ENCODE measurements around the gene ZMIZ1.
A peak's percentile ranks its signal among the peaks of the same experiment; 100 is the strongest.

The ZMIZ1 gene

DNA sequence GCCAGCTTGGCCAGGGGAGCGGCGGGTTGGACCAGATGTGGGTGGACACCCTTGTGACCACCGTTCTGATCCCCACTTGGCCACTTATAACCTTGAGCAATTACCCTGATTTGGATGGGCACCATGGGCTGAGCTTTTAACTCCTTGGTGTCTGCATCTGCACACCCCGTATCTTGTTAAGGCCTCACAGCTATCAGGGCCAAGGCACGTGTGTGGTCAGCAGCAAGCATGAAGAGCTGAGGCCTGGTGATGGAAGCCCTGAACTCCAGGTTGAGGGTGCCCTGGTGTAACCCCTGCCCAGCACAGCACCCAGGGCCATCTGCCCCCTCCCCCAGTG, 89.2 kb downstream of the ZMIZ1 start:
- H4K8ac ChIP-seq (ENCODE audit: low read depth, low read length) = no peak overlapping the region
- H3K4me1 ChIP-seq (ENCODE audit: control insufficient read depth, low read depth, low read length) = peaks cover 30% of the 10 kb centered on the region
- H2BK120ac ChIP-seq (ENCODE audit: low read depth, low read length) = peak overlapping the region; percentile 6
- H2BK5ac ChIP-seq (ENCODE audit: low read length) = peak overlapping the region; percentile 92
- H3K4ac ChIP-seq (ENCODE audit: low read depth, low read length) = peak overlapping the region; percentile 93
- H4K5ac ChIP-seq (ENCODE audit: low read length) = no peak overlapping the region
- H3K18ac ChIP-seq (ENCODE audit: low read length) = peak overlapping the region; percentile 43
- H3K56ac ChIP-seq (ENCODE audit: low read length) = peak overlapping the region; percentile 87
- no CpG with 5 or more reads among the region's 5 CpGs for WGBS (ENCODE audit: extremely low coverage, insufficient coverage, low lambda C conversion rate)
- DNase-seq = no peak
- peak overlapping the region; percentile 37 for H3K9ac ChIP-seq (ENCODE audit: low read length)
- peaks cover 54% of the 10 kb centered on the region for H3K79me1 ChIP-seq (ENCODE audit: low read length)
- no peaks in the 10 kb centered on the region for H3K27me3 ChIP-seq (ENCODE audit: insufficient read depth, low read length, poor library complexity)
- peak overlapping the region; percentile 13 for H3K4me2 ChIP-seq (ENCODE audit: low read length)
- H2BK15ac ChIP-seq (replicated peaks; ENCODE audit: low read depth) = no peak overlapping the region
- H3K36me3 ChIP-seq (ENCODE audit: control insufficient read depth, insufficient read depth, low read length) = no peaks in the 10 kb centered on the region
- H3K23ac ChIP-seq (ENCODE audit: low read length) = peak overlapping the region; percentile 91
- H3K79me2 ChIP-seq (ENCODE audit: control insufficient read depth, insufficient read depth, low read length) = peaks cover 25% of the 10 kb centered on the region
- peak overlapping the region; percentile 93 for H2AK5ac ChIP-seq (ENCODE audit: low read length)
- H3K27ac ChIP-seq (ENCODE audit: low read depth, low read length) = no peak overlapping the region
- no peak overlapping the region for H3K4me3 ChIP-seq (ENCODE audit: low read length)

DNA sequence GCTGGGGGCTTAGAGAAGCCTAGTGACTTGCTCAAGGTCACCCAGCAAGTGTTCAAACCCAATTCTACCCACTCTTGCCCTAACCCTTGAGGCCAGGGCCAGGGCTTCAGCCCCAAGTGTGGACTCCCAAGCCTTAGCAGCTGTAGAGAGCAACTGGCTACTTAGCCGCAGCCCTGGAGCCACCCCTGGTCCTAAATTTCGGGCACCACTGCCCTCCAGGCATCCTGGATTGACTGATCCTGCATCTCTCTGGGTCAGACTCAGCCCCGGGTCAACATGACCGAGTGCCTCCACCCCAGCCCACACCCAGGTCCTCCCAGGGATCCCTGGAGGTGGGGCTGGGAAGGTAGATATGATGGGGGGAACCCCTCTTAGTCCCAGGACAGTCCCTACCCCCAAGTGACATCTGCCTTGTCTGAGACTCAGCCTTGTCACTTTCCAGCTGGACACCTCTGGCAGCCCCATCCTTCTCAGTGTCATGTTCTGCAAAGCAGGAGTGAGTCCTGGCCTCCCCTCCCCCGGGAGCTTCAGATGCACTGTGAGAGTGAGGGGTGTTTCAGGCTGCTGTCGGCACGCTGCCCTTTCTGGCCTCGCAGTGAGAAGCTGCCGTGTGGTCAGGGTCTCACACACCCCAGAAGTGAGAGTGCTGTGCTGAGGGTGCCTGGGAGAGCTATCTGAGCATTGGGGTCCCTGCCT, 89.8 kb downstream of the ZMIZ1 start:
- no CpG with 5 or more reads among the region's 9 CpGs for WGBS (ENCODE audit: extremely low coverage, insufficient coverage, low lambda C conversion rate)
- no peaks in the 10 kb centered on the region for H3K36me3 ChIP-seq (ENCODE audit: control insufficient read depth, insufficient read depth, low read length)
- H3K4ac ChIP-seq (ENCODE audit: low read depth, low read length) = peak overlapping the region; percentile 93
- H3K23ac ChIP-seq (ENCODE audit: low read length) = peak overlapping the region; percentile 91
- H3K4me2 ChIP-seq (ENCODE audit: low read length) = no peak overlapping the region
- H3K79me2 ChIP-seq (ENCODE audit: control insufficient read depth, insufficient read depth, low read length) = peaks cover 21% of the 10 kb centered on the region
- H4K5ac ChIP-seq (ENCODE audit: low read length) = no peak overlapping the region
- peak overlapping the region; percentile 43 for H3K18ac ChIP-seq (ENCODE audit: low read length)
- peak overlapping the region; percentile 87 for H3K56ac ChIP-seq (ENCODE audit: low read length)
- H3K27ac ChIP-seq (ENCODE audit: low read depth, low read length) = no peak overlapping the region
- H2BK15ac ChIP-seq (replicated peaks; ENCODE audit: low read depth) = no peak overlapping the region
- H2AK5ac ChIP-seq (ENCODE audit: low read length) = peak overlapping the region; percentile 93
- peak overlapping the region; percentile 56 for H3K9ac ChIP-seq (ENCODE audit: low read length)
- peak overlapping the region; percentile 92 for H2BK5ac ChIP-seq (ENCODE audit: low read length)
- H3K4me1 ChIP-seq (ENCODE audit: control insufficient read depth, low read depth, low read length) = peaks cover 30% of the 10 kb centered on the region
- peak overlapping the region; percentile 6 for H2BK120ac ChIP-seq (ENCODE audit: low read depth, low read length)
- no peak overlapping the region for H3K4me3 ChIP-seq (ENCODE audit: low read length)
- DNase-seq = peak; percentile 65
- H3K27me3 ChIP-seq (ENCODE audit: insufficient read depth, low read length, poor library complexity) = no peaks in the 10 kb centered on the region
- H4K8ac ChIP-seq (ENCODE audit: low read depth, low read length) = no peak overlapping the region
- H3K79me1 ChIP-seq (ENCODE audit: low read length) = peaks cover 48% of the 10 kb centered on the region

DNA sequence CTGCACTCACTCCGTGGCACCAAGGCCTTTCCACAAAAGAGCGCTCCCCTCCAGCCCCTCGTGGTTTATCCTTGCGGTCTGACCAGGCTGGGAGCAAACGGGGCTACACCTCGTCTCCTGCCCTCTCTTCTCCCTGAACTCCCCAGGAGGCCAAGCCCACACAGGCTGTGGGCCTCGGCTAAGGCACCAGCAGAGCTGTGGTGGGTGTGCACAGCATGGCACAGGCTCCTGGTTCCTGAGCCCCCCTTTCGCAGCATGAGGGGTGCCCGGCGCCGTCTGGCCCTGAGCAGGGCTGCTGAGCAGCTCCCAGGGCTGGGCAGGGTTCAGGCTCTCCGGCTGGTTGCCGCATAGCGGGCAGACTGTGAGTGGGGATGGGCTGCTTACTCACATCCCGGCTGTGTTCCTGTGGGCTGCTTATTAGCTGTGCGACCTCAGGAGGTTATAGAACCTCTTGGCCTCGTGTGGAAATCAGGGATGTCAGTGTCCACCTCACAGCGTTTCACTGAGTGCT, 90.4 kb downstream of the ZMIZ1 start:
- peak overlapping the region; percentile 5 for H3K18ac ChIP-seq (ENCODE audit: low read length)
- H3K9ac ChIP-seq (ENCODE audit: low read length) = peak overlapping the region; percentile 56
- no peak overlapping the region for H3K4ac ChIP-seq (ENCODE audit: low read depth, low read length)
- no peak overlapping the region for H3K23ac ChIP-seq (ENCODE audit: low read length)
- no CpG with 5 or more reads among the region's 18 CpGs for WGBS (ENCODE audit: extremely low coverage, insufficient coverage, low lambda C conversion rate)
- no peaks in the 10 kb centered on the region for H3K27me3 ChIP-seq (ENCODE audit: insufficient read depth, low read length, poor library complexity)
- H3K79me2 ChIP-seq (ENCODE audit: control insufficient read depth, insufficient read depth, low read length) = peaks cover 21% of the 10 kb centered on the region
- H4K8ac ChIP-seq (ENCODE audit: low read depth, low read length) = no peak overlapping the region
- no peaks in the 10 kb centered on the region for H3K36me3 ChIP-seq (ENCODE audit: control insufficient read depth, insufficient read depth, low read length)
- no peak overlapping the region for H2BK15ac ChIP-seq (replicated peaks; ENCODE audit: low read depth)
- H3K4me3 ChIP-seq (ENCODE audit: low read length) = no peak overlapping the region
- H2BK5ac ChIP-seq (ENCODE audit: low read length) = peak overlapping the region; percentile 79
- peak overlapping the region; percentile 85 for H2AK5ac ChIP-seq (ENCODE audit: low read length)
- no peak overlapping the region for H2BK120ac ChIP-seq (ENCODE audit: low read depth, low read length)
- no peak overlapping the region for H4K5ac ChIP-seq (ENCODE audit: low read length)
- peaks cover 30% of the 10 kb centered on the region for H3K4me1 ChIP-seq (ENCODE audit: control insufficient read depth, low read depth, low read length)
- peaks cover 50% of the 10 kb centered on the region for H3K79me1 ChIP-seq (ENCODE audit: low read length)
- H3K4me2 ChIP-seq (ENCODE audit: low read length) = no peak overlapping the region
- no peak overlapping the region for H3K27ac ChIP-seq (ENCODE audit: low read depth, low read length)
- no peak for DNase-seq
- peak overlapping the region; percentile 87 for H3K56ac ChIP-seq (ENCODE audit: low read length)

DNA sequence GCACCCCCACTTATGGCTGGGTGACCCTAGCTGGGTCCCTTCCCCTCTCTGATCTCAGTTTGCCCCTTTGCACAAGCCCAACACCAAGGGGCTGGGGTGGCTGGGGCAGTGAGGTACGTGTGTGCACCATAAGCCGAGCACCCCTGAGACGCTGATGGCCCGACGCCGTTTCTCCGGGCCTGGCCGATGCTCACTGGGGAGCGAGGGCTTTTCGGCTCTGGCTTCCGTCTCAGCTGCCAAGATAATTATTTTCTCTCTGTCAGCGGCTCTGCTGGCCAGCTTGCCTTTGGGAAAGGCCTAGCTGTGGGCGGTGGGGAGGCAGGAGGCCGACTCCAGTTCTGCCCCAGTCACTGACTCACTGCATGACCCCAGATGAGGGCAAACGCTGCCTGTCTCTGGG, 91.0 kb downstream of the ZMIZ1 start:
- no peak overlapping the region for H3K4ac ChIP-seq (ENCODE audit: low read depth, low read length)
- no peak overlapping the region for H3K4me2 ChIP-seq (ENCODE audit: low read length)
- no peak overlapping the region for H3K56ac ChIP-seq (ENCODE audit: low read length)
- H3K4me1 ChIP-seq (ENCODE audit: control insufficient read depth, low read depth, low read length) = peaks cover 30% of the 10 kb centered on the region
- no peak overlapping the region for H3K4me3 ChIP-seq (ENCODE audit: low read length)
- H2AK5ac ChIP-seq (ENCODE audit: low read length) = no peak overlapping the region
- no peak overlapping the region for H4K8ac ChIP-seq (ENCODE audit: low read depth, low read length)
- H2BK5ac ChIP-seq (ENCODE audit: low read length) = no peak overlapping the region
- H3K9ac ChIP-seq (ENCODE audit: low read length) = no peak overlapping the region
- WGBS (ENCODE audit: extremely low coverage, insufficient coverage, low lambda C conversion rate) = no CpG with 5 or more reads among the region's 15 CpGs
- H3K79me2 ChIP-seq (ENCODE audit: control insufficient read depth, insufficient read depth, low read length) = peaks cover 21% of the 10 kb centered on the region
- H2BK120ac ChIP-seq (ENCODE audit: low read depth, low read length) = no peak overlapping the region
- no peaks in the 10 kb centered on the region for H3K36me3 ChIP-seq (ENCODE audit: control insufficient read depth, insufficient read depth, low read length)
- H2BK15ac ChIP-seq (replicated peaks; ENCODE audit: low read depth) = no peak overlapping the region
- H3K27me3 ChIP-seq (ENCODE audit: insufficient read depth, low read length, poor library complexity) = no peaks in the 10 kb centered on the region
- no peak overlapping the region for H3K27ac ChIP-seq (ENCODE audit: low read depth, low read length)
- DNase-seq = no peak
- no peak overlapping the region for H4K5ac ChIP-seq (ENCODE audit: low read length)
- peaks cover 51% of the 10 kb centered on the region for H3K79me1 ChIP-seq (ENCODE audit: low read length)
- H3K18ac ChIP-seq (ENCODE audit: low read length) = no peak overlapping the region
- H3K23ac ChIP-seq (ENCODE audit: low read length) = no peak overlapping the region

DNA sequence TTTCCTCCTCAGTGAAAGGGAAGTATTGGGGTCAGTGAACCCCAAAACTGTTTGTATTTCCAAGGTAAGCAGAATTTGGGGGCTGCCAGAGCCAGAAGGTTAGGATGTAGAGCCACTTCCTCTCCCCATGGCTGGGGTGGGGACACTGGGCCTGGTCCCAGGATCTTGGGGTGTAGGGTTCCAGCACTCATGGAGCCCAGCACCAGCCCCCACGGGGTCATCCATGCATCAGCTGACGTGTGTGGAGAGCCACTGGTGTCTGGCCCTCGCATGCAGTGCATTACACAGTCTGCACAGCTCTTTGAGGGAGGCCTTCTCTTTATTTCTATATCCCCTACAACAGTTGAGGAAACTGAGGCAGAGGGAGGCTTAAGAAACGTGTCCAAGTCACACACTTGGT, 91.4 kb downstream of the ZMIZ1 start:
- no peak for DNase-seq
- no peak overlapping the region for H4K5ac ChIP-seq (ENCODE audit: low read length)
- no peak overlapping the region for H3K9ac ChIP-seq (ENCODE audit: low read length)
- no peak overlapping the region for H3K4ac ChIP-seq (ENCODE audit: low read depth, low read length)
- H2AK5ac ChIP-seq (ENCODE audit: low read length) = no peak overlapping the region
- H3K18ac ChIP-seq (ENCODE audit: low read length) = no peak overlapping the region
- no peak overlapping the region for H3K56ac ChIP-seq (ENCODE audit: low read length)
- peaks cover 30% of the 10 kb centered on the region for H3K4me1 ChIP-seq (ENCODE audit: control insufficient read depth, low read depth, low read length)
- no peaks in the 10 kb centered on the region for H3K27me3 ChIP-seq (ENCODE audit: insufficient read depth, low read length, poor library complexity)
- H2BK120ac ChIP-seq (ENCODE audit: low read depth, low read length) = no peak overlapping the region
- H3K4me3 ChIP-seq (ENCODE audit: low read length) = no peak overlapping the region
- no peaks in the 10 kb centered on the region for H3K36me3 ChIP-seq (ENCODE audit: control insufficient read depth, insufficient read depth, low read length)
- no peak overlapping the region for H3K4me2 ChIP-seq (ENCODE audit: low read length)
- H3K79me2 ChIP-seq (ENCODE audit: control insufficient read depth, insufficient read depth, low read length) = peaks cover 19% of the 10 kb centered on the region
- H2BK5ac ChIP-seq (ENCODE audit: low read length) = no peak overlapping the region
- WGBS (ENCODE audit: extremely low coverage, insufficient coverage, low lambda C conversion rate) = no CpG with 5 or more reads among the region's 4 CpGs
- H3K23ac ChIP-seq (ENCODE audit: low read length) = no peak overlapping the region
- H4K8ac ChIP-seq (ENCODE audit: low read depth, low read length) = no peak overlapping the region
- peaks cover 48% of the 10 kb centered on the region for H3K79me1 ChIP-seq (ENCODE audit: low read length)
- H3K27ac ChIP-seq (ENCODE audit: low read depth, low read length) = no peak overlapping the region
- no peak overlapping the region for H2BK15ac ChIP-seq (replicated peaks; ENCODE audit: low read depth)

DNA sequence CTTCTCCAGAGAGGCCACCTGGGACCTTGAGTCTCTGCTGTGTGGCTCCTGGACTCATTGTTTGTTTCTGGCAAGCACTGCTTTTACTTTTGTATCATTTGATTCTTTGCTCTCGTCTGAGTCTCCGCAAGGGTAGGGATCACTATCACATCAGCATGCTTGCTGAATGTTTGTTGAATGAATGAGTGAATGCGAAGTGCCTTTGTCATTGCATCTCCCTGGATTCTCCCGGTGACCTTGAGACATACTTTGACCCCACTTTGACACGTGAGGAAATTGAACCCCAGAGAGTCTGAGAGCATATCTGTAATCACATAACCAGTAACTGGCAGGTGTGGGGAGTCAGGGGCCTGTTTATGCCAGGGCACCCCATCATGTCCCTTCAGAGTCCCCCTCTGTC, 92.8 kb downstream of the ZMIZ1 start:
- H3K56ac ChIP-seq (ENCODE audit: low read length) = no peak overlapping the region

More for the DNA sequence above, 92.8 kb downstream of the ZMIZ1 start:
- Histone ChIP-seq H3K4me1 (ENCODE audit: control insufficient read depth, low read depth, low read length) (peaks cover 23% of the 10 kb centered on the region), H2BK15ac (replicated peaks; ENCODE audit: low read depth) (no peak overlapping the region), H2BK5ac (ENCODE audit: low read length) (no peak overlapping the region), H3K79me2 (ENCODE audit: control insufficient read depth, insufficient read depth, low read length) (peaks cover 19% of the 10 kb centered on the region), H3K18ac (ENCODE audit: low read length) (no peak overlapping the region), H4K5ac (ENCODE audit: low read length) (no peak overlapping the region), H3K23ac (ENCODE audit: low read length) (no peak overlapping the region), H3K36me3 (ENCODE audit: control insufficient read depth, insufficient read depth, low read length) (no peaks in the 10 kb centered on the region), H2AK5ac (ENCODE audit: low read length) (no peak overlapping the region), H3K4me2 (ENCODE audit: low read length) (no peak overlapping the region), H3K9ac (ENCODE audit: low read length) (no peak overlapping the region), H2BK120ac (ENCODE audit: low read depth, low read length) (no peak overlapping the region), H3K4ac (ENCODE audit: low read depth, low read length) (no peak overlapping the region), H3K4me3 (ENCODE audit: low read length) (no peak overlapping the region), H4K8ac (ENCODE audit: low read depth, low read length) (no peak overlapping the region), H3K27ac (ENCODE audit: low read depth, low read length) (no peak overlapping the region), H3K79me1 (ENCODE audit: low read length) (peaks cover 49% of the 10 kb centered on the region), H3K27me3 (ENCODE audit: insufficient read depth, low read length, poor library complexity) (no peaks in the 10 kb centered on the region)
- no CpG with 5 or more reads among the region's 5 CpGs for WGBS (ENCODE audit: extremely low coverage, insufficient coverage, low lambda C conversion rate)
- no peak for DNase-seq

Data from mesendoderm (in vitro differentiated cells).